Transverse colon (tissue), 4 donors: ENCODE data around the gene CACNA1C.
A peak's percentile ranks its signal among the peaks of the same experiment; 100 is the strongest.

Source experiments
- CTCF ChIP-seq, 5 experiments: fragments of 200-600 bp in 3 of 5; fragments of 450-650 bp in 2 of 5; sonication (generic) in 3 of 5; IDR thresholded peaks; 1 replicate in 2 of 5; 2 replicates in 3 of 5; pipeline ENCODE4 v1.5.1; 2016 to 2017; ENCODE audit warnings: antibody characterized with exemption in 5 of 5, inconsistent platforms in 3 of 5, mild to moderate bottlenecking in 2 of 5, moderate library complexity in 1 of 5
- EP300 ChIP-seq: sonication (generic); formaldehyde crosslinking; IDR thresholded peaks from one replicate; pipeline ENCODE4 v1.6.1; 2017; ENCODE audit warnings: antibody characterized with exemption, low read depth
- POLR2A ChIP-seq: fragments of 450-650 bp; IDR thresholded peaks from one replicate; pipeline ENCODE4 v1.6.1; 2016; ENCODE audit warnings: antibody characterized with exemption, mild to moderate bottlenecking, moderate library complexity
- POLR2AphosphoS5 ChIP-seq, 3 donors: sonication (generic); formaldehyde crosslinking; IDR thresholded peaks; one replicate each; pipeline ENCODE4 v1.6.1; 2016; ENCODE audit warnings: antibody characterized with exemption in 3 of 3

GRCh38 chr12:2267703-2268470 is 215.1 kb downstream of the CACNA1C start:
- no peak for TF ChIP-seq EP300
- no peak for TF ChIP-seq POLR2A
- TF ChIP-seq CTCF (IDR thresholded peaks at IDR 0.05) = no peak
- TF ChIP-seq POLR2AphosphoS5 (IDR thresholded peaks at IDR 0.05) = peak in 2 of 3 donors; percentile 4 to 27
